Measurements from ENCODE around the gene PDE11A. TPM values are rescaled to one million over a fixed set of nuclear protein-coding genes. Genes with fewer than 3 reads are reported as not detected.

The PDE11A gene
- total RNA-seq, 2 experiments from 2014 or later = not detected

DNA sequence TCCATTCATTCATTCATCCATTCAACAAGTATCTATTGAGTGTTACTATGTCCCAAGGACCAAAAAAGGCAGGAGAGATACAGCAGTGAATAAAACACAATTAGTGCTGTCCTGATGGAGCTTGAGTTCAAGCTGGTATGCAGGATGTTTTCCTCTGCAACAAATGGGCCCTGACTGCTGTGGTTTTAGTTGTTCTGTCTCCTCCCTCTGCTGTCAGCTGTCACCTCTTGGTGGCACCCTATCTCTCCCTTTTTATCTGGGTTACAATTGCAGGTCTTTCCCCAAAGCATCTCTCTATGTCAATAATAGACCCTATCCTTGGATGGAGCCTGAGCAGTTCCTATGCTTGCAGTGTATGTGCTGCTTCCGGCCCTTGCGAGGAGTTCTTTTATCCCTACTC, 304.8 kb downstream of the PDE11A start:
- ChIA-PET POLR2A (no interaction called here), CTCF (interaction anchor here (1.2 kb wide), 1 partner anchor 603 kb away, joined by 4 read pairs; no protein-coding TSS in a partner anchor)
- Histone ChIP-seq H3K9me3 (ENCODE audit: control insufficient read depth in 1 of 2, insufficient read depth in 1 of 2, low read length in 2 of 2) (no peaks in the 10 kb centered on the region), H3K27me3 (ENCODE audit: control insufficient read depth in 1 of 2, insufficient read depth in 2 of 2, low read length in 2 of 2) (no peaks in the 10 kb centered on the region), H3K27ac (ENCODE audit: low read depth in 1 of 2, low read length in 2 of 2) (no peak overlapping the region), H3K4me3 (ENCODE audit: low read length) (no peak overlapping the region), H3K4me1 (ENCODE audit: insufficient read depth, low read length) (peaks cover 6% of the 10 kb centered on the region), H3K36me3 (ENCODE audit: insufficient read depth, low read length) (no peaks in the 10 kb centered on the region)
- no peak overlapping the region for H3K4me3 Mint-ChIP-seq
- H3K27me3 Mint-ChIP-seq = peaks cover 5% of the 10 kb centered on the region
- H3K36me3 Mint-ChIP-seq (ENCODE audit: low read depth) = no peaks in the 10 kb centered on the region
- H3K9me3 Mint-ChIP-seq = no peaks in the 10 kb centered on the region
- no peak for ATAC-seq (ENCODE audit: poor library complexity)
- H3K4me1 Mint-ChIP-seq (ENCODE audit: low read depth) = peaks cover 3% of the 10 kb centered on the region
- intact Hi-C loops (cut with DNase I, micrococcal nuclease) = loop anchor here in 1 of 2 experiments (10.0 kb wide), 1 partner anchor 273 kb away; no protein-coding TSS in a partner anchor
- no peak for DNase-seq
- H3K27ac Mint-ChIP-seq = no peak overlapping the region
- TF ChIP-seq CTCF (IDR thresholded peaks at IDR 0.05) = no peak

GRCh38 chr2:177765698-177766097, 306.9 kb downstream of the PDE11A start:
- Histone ChIP-seq H3K27ac (ENCODE audit: low read depth in 1 of 2, low read length in 2 of 2) (no peak overlapping the region), H3K4me3 (ENCODE audit: low read length) (no peak overlapping the region), H3K9me3 (ENCODE audit: control insufficient read depth in 1 of 2, insufficient read depth in 1 of 2, low read length in 2 of 2) (no peaks in the 10 kb centered on the region), H3K36me3 (ENCODE audit: insufficient read depth, low read length) (no peaks in the 10 kb centered on the region), H3K27me3 (ENCODE audit: control insufficient read depth in 1 of 2, insufficient read depth in 2 of 2, low read length in 2 of 2) (no peaks in the 10 kb centered on the region), H3K4me1 (ENCODE audit: insufficient read depth, low read length) (peaks cover 6% of the 10 kb centered on the region)
- H3K9me3 Mint-ChIP-seq = no peaks in the 10 kb centered on the region
- no peak for ATAC-seq (ENCODE audit: poor library complexity)
- CTCF ChIA-PET = no interaction called here
- TF ChIP-seq CTCF (IDR thresholded peaks at IDR 0.05) = no peak
- H3K4me1 Mint-ChIP-seq (ENCODE audit: low read depth) = peaks cover 3% of the 10 kb centered on the region
- H3K4me3 Mint-ChIP-seq = no peak overlapping the region
- DNase-seq = no peak
- POLR2A ChIA-PET = no interaction called here
- no peaks in the 10 kb centered on the region for H3K36me3 Mint-ChIP-seq (ENCODE audit: low read depth)
- peaks cover 19% of the 10 kb centered on the region for H3K27me3 Mint-ChIP-seq
- no peak overlapping the region for H3K27ac Mint-ChIP-seq
- intact Hi-C loops (cut with DNase I, micrococcal nuclease) = loop anchor here in 1 of 2 experiments (10.0 kb wide), 1 partner anchor 271 kb away; no protein-coding TSS in a partner anchor

GRCh38 chr2:177763531-177764265, 308.9 kb downstream of the PDE11A start:
- Mint-ChIP-seq H3K9me3 (no peaks in the 10 kb centered on the region), H3K4me3 (no peak overlapping the region), H3K4me1 (ENCODE audit: low read depth) (peaks cover 3% of the 10 kb centered on the region), H3K36me3 (ENCODE audit: low read depth) (no peaks in the 10 kb centered on the region), H3K27me3 (peaks cover 32% of the 10 kb centered on the region), H3K27ac (no peak overlapping the region)
- no peaks in the 10 kb centered on the region for H3K9me3 ChIP-seq (ENCODE audit: control insufficient read depth in 1 of 2, insufficient read depth in 1 of 2, low read length in 2 of 2)
- H3K4me3 ChIP-seq (ENCODE audit: low read length) = no peak overlapping the region
- no peaks in the 10 kb centered on the region for H3K27me3 ChIP-seq (ENCODE audit: control insufficient read depth in 1 of 2, insufficient read depth in 2 of 2, low read length in 2 of 2)
- DNase-seq = peak; percentile 59 to 85 (median 70)
- H3K36me3 ChIP-seq (ENCODE audit: insufficient read depth, low read length) = no peaks in the 10 kb centered on the region
- H3K4me1 ChIP-seq (ENCODE audit: insufficient read depth, low read length) = peaks cover 6% of the 10 kb centered on the region
- CTCF ChIA-PET = interaction anchor here (1.0 to 1.2 kb wide), 2 partner anchors 9 to 599 kb away, joined by 3 read pairs; no protein-coding TSS in a partner anchor
- no peak overlapping the region for H3K27ac ChIP-seq (ENCODE audit: low read depth in 1 of 2, low read length in 2 of 2)
- intact Hi-C loops (cut with DNase I, micrococcal nuclease) = loop anchor here (1.0 to 10.0 kb wide), 5 partner anchors 211 to 599 kb away; a partner anchor contains a TSS
- POLR2A ChIA-PET = no interaction called here
- peak; percentile 87 for TF ChIP-seq CTCF (IDR thresholded peaks at IDR 0.05)
- ATAC-seq (ENCODE audit: poor library complexity) = peak; percentile 98
